ENCODE data around the gene NAGK.
"Not testable (repeated sequence)": the region's sequence is repeated elsewhere in the genome, so short reads cannot be mapped to it uniquely, and the experiment has no call there.

The NAGK gene

GRCh38 chr2:71049704-71050360 is 18.6 kb upstream of the NAGK start:
- WGBS: 91% methylated on average over 10 of the region's 10 CpGs
- H3K9ac ChIP-seq (ENCODE audit: low read depth, low read length); H3K9me3 ChIP-seq (ENCODE audit: insufficient read depth, low read depth, low read length); H3K27me3 ChIP-seq (ENCODE audit: insufficient read depth, low read length); H3K4me1 ChIP-seq (ENCODE audit: insufficient read depth, low read length); H3K36me3 ChIP-seq (ENCODE audit: insufficient read depth, low read length); H3K27ac ChIP-seq (ENCODE audit: low read depth, low read length); H3K4me3 ChIP-seq (ENCODE audit: low read length): not testable (repeated sequence)

GRCh38 chr2:71055206-71055740 is 13.2 kb upstream of the NAGK start:
- H3K9ac ChIP-seq (ENCODE audit: low read depth, low read length); H3K4me1 ChIP-seq (ENCODE audit: insufficient read depth, low read length); H3K36me3 ChIP-seq (ENCODE audit: insufficient read depth, low read length); H3K27me3 ChIP-seq (ENCODE audit: insufficient read depth, low read length); H3K9me3 ChIP-seq (ENCODE audit: insufficient read depth, low read depth, low read length); H3K27ac ChIP-seq (ENCODE audit: low read depth, low read length); H3K4me3 ChIP-seq (ENCODE audit: low read length): not testable (repeated sequence)
- 80% methylated on average over 10 of the region's 10 CpGs for WGBS

- H3K9ac ChIP-seq (ENCODE audit: low read depth, low read length): no peak overlapping the region
- 86% methylated on average over 2 of the region's 2 CpGs for WGBS
- peaks cover 10% of the 10 kb centered on the region; the same call in 1 of the 2 replicates for H3K27me3 ChIP-seq (ENCODE audit: insufficient read depth, low read length)
- H3K9me3 ChIP-seq (ENCODE audit: insufficient read depth, low read depth, low read length): no peaks in the 10 kb centered on the region
- H3K27ac ChIP-seq (ENCODE audit: low read depth, low read length): no peak overlapping the region
- H3K36me3 ChIP-seq (ENCODE audit: insufficient read depth, low read length): no peaks in the 10 kb centered on the region
- no peaks in the 10 kb centered on the region for H3K4me1 ChIP-seq (ENCODE audit: insufficient read depth, low read length)
- H3K4me3 ChIP-seq (ENCODE audit: low read length): no peak overlapping the region
Observed at GRCh38 chr2:71060211-71060610, 8.2 kb upstream of the NAGK start.

- no peak overlapping the region for H3K4me3 ChIP-seq (ENCODE audit: low read length)
- 92% methylated on average over 3 of the region's 3 CpGs for WGBS
- no peaks in the 10 kb centered on the region for H3K4me1 ChIP-seq (ENCODE audit: insufficient read depth, low read length)
- H3K9me3 ChIP-seq (ENCODE audit: insufficient read depth, low read depth, low read length): no peaks in the 10 kb centered on the region
- H3K27me3 ChIP-seq (ENCODE audit: insufficient read depth, low read length): peaks cover 10% of the 10 kb centered on the region; the same call in 1 of the 2 replicates
- H3K27ac ChIP-seq (ENCODE audit: low read depth, low read length): no peak overlapping the region
- H3K36me3 ChIP-seq (ENCODE audit: insufficient read depth, low read length): no peaks in the 10 kb centered on the region
- no peak overlapping the region for H3K9ac ChIP-seq (ENCODE audit: low read depth, low read length)
Observed at GRCh38 chr2:71060871-71061270, 7.6 kb upstream of the NAGK start.

- Histone ChIP-seq H3K27ac (ENCODE audit: low read depth, low read length) (no peak overlapping the region), H3K4me1 (ENCODE audit: insufficient read depth, low read length) (no peaks in the 10 kb centered on the region), H3K9ac (ENCODE audit: low read depth, low read length) (no peak overlapping the region), H3K36me3 (ENCODE audit: insufficient read depth, low read length) (no peaks in the 10 kb centered on the region), H3K4me3 (ENCODE audit: low read length) (no peak overlapping the region), H3K9me3 (ENCODE audit: insufficient read depth, low read depth, low read length) (no peaks in the 10 kb centered on the region), H3K27me3 (ENCODE audit: insufficient read depth, low read length) (peaks cover 10% of the 10 kb centered on the region; the same call in 1 of the 2 replicates)
- 93% methylated on average over 1 of the region's 1 CpG for WGBS
Observed at GRCh38 chr2:71063216-71063615, 5.2 kb upstream of the NAGK start.

GRCh38 chr2:71064110-71064611 is 4.3 kb upstream of the NAGK start:
- Histone ChIP-seq H3K9ac (ENCODE audit: low read depth, low read length) (no peak overlapping the region), H3K4me3 (ENCODE audit: low read length) (no peak overlapping the region), H3K27me3 (ENCODE audit: insufficient read depth, low read length) (peaks cover 10% of the 10 kb centered on the region; the same call in 1 of the 2 replicates), H3K9me3 (ENCODE audit: insufficient read depth, low read depth, low read length) (no peaks in the 10 kb centered on the region), H3K36me3 (ENCODE audit: insufficient read depth, low read length) (no peaks in the 10 kb centered on the region), H3K4me1 (ENCODE audit: insufficient read depth, low read length) (peaks cover 2% of the 10 kb centered on the region; the same call in 1 of the 2 replicates), H3K27ac (ENCODE audit: low read depth, low read length) (no peak overlapping the region)
- 85% methylated on average over 9 of the region's 9 CpGs for WGBS

GRCh38 chr2:71064754-71065621 is 3.5 kb upstream of the NAGK start:
- Histone ChIP-seq H3K4me3 (ENCODE audit: low read length) (no peak overlapping the region), H3K27ac (ENCODE audit: low read depth, low read length) (no peak overlapping the region)

GRCh38 chr2:71066856-71067255 is 1.6 kb upstream of the NAGK start:
- WGBS: 89% methylated on average over 3 of the region's 3 CpGs
- H3K27me3 ChIP-seq (ENCODE audit: insufficient read depth, low read length): peaks cover 10% of the 10 kb centered on the region; the same call in 1 of the 2 replicates
- H3K9me3 ChIP-seq (ENCODE audit: insufficient read depth, low read depth, low read length): no peaks in the 10 kb centered on the region
- H3K4me1 ChIP-seq (ENCODE audit: insufficient read depth, low read length): peaks cover 6% of the 10 kb centered on the region; the same call in 1 of the 2 replicates
- H3K36me3 ChIP-seq (ENCODE audit: insufficient read depth, low read length): peaks cover 8% of the 10 kb centered on the region
- H3K27ac ChIP-seq (ENCODE audit: low read depth, low read length): no peak overlapping the region
- H3K4me3 ChIP-seq (ENCODE audit: low read length): no peak overlapping the region
- no peak overlapping the region for H3K9ac ChIP-seq (ENCODE audit: low read depth, low read length)

More at GRCh38 chr2:71064754-71065621, 3.5 kb upstream of the NAGK start:
- no peaks in the 10 kb centered on the region for H3K36me3 ChIP-seq (ENCODE audit: insufficient read depth, low read length)
- peaks cover 6% of the 10 kb centered on the region; the same call in 1 of the 2 replicates for H3K4me1 ChIP-seq (ENCODE audit: insufficient read depth, low read length)
- WGBS: 96% methylated on average over 6 of the region's 7 CpGs
- H3K9ac ChIP-seq (ENCODE audit: low read depth, low read length): no peak overlapping the region
- H3K27me3 ChIP-seq (ENCODE audit: insufficient read depth, low read length): peaks cover 10% of the 10 kb centered on the region; the same call in 1 of the 2 replicates
- H3K9me3 ChIP-seq (ENCODE audit: insufficient read depth, low read depth, low read length): no peaks in the 10 kb centered on the region

GRCh38 chr2:71067567-71068217 is 756 bp upstream of the NAGK start:
- H3K4me1 ChIP-seq (ENCODE audit: insufficient read depth, low read length): peaks cover 6% of the 10 kb centered on the region; the same call in 1 of the 2 replicates

GRCh38 chr2:71069376-71069775 is 928 bp downstream of the NAGK start:
- WGBS: 60% methylated on average over 5 of the region's 5 CpGs
- H3K4me1 ChIP-seq (ENCODE audit: insufficient read depth, low read length): peaks cover 6% of the 10 kb centered on the region; the same call in 1 of the 2 replicates
- H3K27me3 ChIP-seq (ENCODE audit: insufficient read depth, low read length): no peaks in the 10 kb centered on the region
- peak overlapping the region; percentile 86 for H3K4me3 ChIP-seq (ENCODE audit: low read length)
- H3K9me3 ChIP-seq (ENCODE audit: insufficient read depth, low read depth, low read length): no peaks in the 10 kb centered on the region
- no peak overlapping the region for H3K27ac ChIP-seq (ENCODE audit: low read depth, low read length)
- H3K9ac ChIP-seq (ENCODE audit: low read depth, low read length): peak overlapping the region; percentile 76; the same call in 1 of the 2 replicates
- peaks cover 29% of the 10 kb centered on the region for H3K36me3 ChIP-seq (ENCODE audit: insufficient read depth, low read length)

More at GRCh38 chr2:71067567-71068217, 756 bp upstream of the NAGK start:
- H3K9ac ChIP-seq (ENCODE audit: low read depth, low read length): peak overlapping the region; percentile 76
- H3K27ac ChIP-seq (ENCODE audit: low read depth, low read length): peak overlapping the region; percentile 1; the same call in 1 of the 2 replicates
- H3K4me3 ChIP-seq (ENCODE audit: low read length): peak overlapping the region; percentile 86
- WGBS: 9% methylated on average over 26 of the region's 26 CpGs
- H3K36me3 ChIP-seq (ENCODE audit: insufficient read depth, low read length): peaks cover 13% of the 10 kb centered on the region
- no peaks in the 10 kb centered on the region for H3K9me3 ChIP-seq (ENCODE audit: insufficient read depth, low read depth, low read length)
- H3K27me3 ChIP-seq (ENCODE audit: insufficient read depth, low read length): peaks cover 5% of the 10 kb centered on the region; the same call in 1 of the 2 replicates

All from HUES64 (cell line).